ENCODE data around the gene MTUS2. TPM values are rescaled to one million over a fixed set of nuclear protein-coding genes. Genes with fewer than 3 reads are reported as not detected.

MTUS2 gene
- total RNA-seq, 1 donor, result 0.36 TPM

- no peak for DNase-seq (ENCODE audit: low read depth)
- no peak overlapping the region for H3K4me3 ChIP-seq (ENCODE audit: low read depth, low read length)
- TF ChIP-seq CTCF (IDR thresholded peaks at IDR 0.05; ENCODE audit: insufficient read depth, low read length), result no peak
Observed at GRCh38 chr13:29161676-29162075, 341.5 kb downstream of the MTUS2 start.

- no peak for DNase-seq (ENCODE audit: low read depth)
- TF ChIP-seq CTCF (IDR thresholded peaks at IDR 0.05; ENCODE audit: insufficient read depth, low read length), result no peak
- no peak overlapping the region for H3K4me3 ChIP-seq (ENCODE audit: low read depth, low read length)
Observed at GRCh38 chr13:29162638-29163235, 342.6 kb downstream of the MTUS2 start.

- no peak for DNase-seq (ENCODE audit: low read depth)
- no peak for TF ChIP-seq CTCF (IDR thresholded peaks at IDR 0.05; ENCODE audit: insufficient read depth, low read length)
- H3K4me3 ChIP-seq (ENCODE audit: low read depth, low read length), result no peak overlapping the region
Observed at GRCh38 chr13:29164116-29164515, 344.0 kb downstream of the MTUS2 start.

GRCh38 chr13:29165216-29165615 is 345.1 kb downstream of the MTUS2 start:
- H3K4me3 ChIP-seq (ENCODE audit: low read depth, low read length), result no peak overlapping the region
- TF ChIP-seq CTCF (IDR thresholded peaks at IDR 0.05; ENCODE audit: insufficient read depth, low read length), result no peak
- DNase-seq (ENCODE audit: low read depth), result no peak

- no peak for TF ChIP-seq CTCF (IDR thresholded peaks at IDR 0.05; ENCODE audit: insufficient read depth, low read length)
- no peak for DNase-seq (ENCODE audit: low read depth)
- H3K4me3 ChIP-seq (ENCODE audit: low read depth, low read length), result no peak overlapping the region
Observed at GRCh38 chr13:29165840-29166239, 345.7 kb downstream of the MTUS2 start.

GRCh38 chr13:29170436-29171082 is 350.4 kb downstream of the MTUS2 start:
- no peak for DNase-seq (ENCODE audit: low read depth)
- H3K4me3 ChIP-seq (ENCODE audit: low read depth, low read length), result no peak overlapping the region
- TF ChIP-seq CTCF (IDR thresholded peaks at IDR 0.05; ENCODE audit: insufficient read depth, low read length), result no peak

All from fibroblast of the aortic adventitia (primary cell).